GM21390 (cell line): ENCODE measurements around the gene ATG16L1.
"Not testable (repeated sequence)": the region's sequence is repeated elsewhere in the genome, so short reads cannot be mapped to it uniquely, and the experiment has no call there.

Source experiments
- ATAC-seq: cut with Tn5 transposase; IDR thresholded peaks from one replicate; pipeline ENCODE4 v1.9.1; 2021; ENCODE audit not compliant: unreplicated experiment

The ATG16L1 gene

GRCh38 chr2:233328922-233329321, 77.4 kb downstream of the ATG16L1 start:
- ATAC-seq, result no peak

GRCh38 chr2:233329489-233330135, 78.1 kb downstream of the ATG16L1 start:
- ATAC-seq, result no peak

GRCh38 chr2:233331536-233331935, 80.1 kb downstream of the ATG16L1 start:
- peak; percentile 89 for ATAC-seq

GRCh38 chr2:233332125-233332524, 80.7 kb downstream of the ATG16L1 start:
- ATAC-seq, result no peak

- ATAC-seq, result no peak
Observed at GRCh38 chr2:233334915-233335314, 83.4 kb downstream of the ATG16L1 start.

- ATAC-seq, result not testable (repeated sequence)
Observed at GRCh38 chr2:233336091-233336490, 84.6 kb downstream of the ATG16L1 start.

GRCh38 chr2:233336541-233336940, 85.1 kb downstream of the ATG16L1 start:
- ATAC-seq, result no peak

GRCh38 chr2:233338046-233338445, 86.6 kb downstream of the ATG16L1 start:
- ATAC-seq, result no peak

- ATAC-seq, result no peak
Observed at GRCh38 chr2:233338812-233339368, 87.4 kb downstream of the ATG16L1 start.

GRCh38 chr2:233339427-233339826, 88.0 kb downstream of the ATG16L1 start:
- no peak for ATAC-seq

- no peak for ATAC-seq
Observed at GRCh38 chr2:233341296-233341695, 89.8 kb downstream of the ATG16L1 start.

GRCh38 chr2:233342301-233342700, 90.8 kb downstream of the ATG16L1 start:
- ATAC-seq, result no peak

- no peak for ATAC-seq
Observed at GRCh38 chr2:233343171-233343705, 91.8 kb downstream of the ATG16L1 start.
